Measurements from ENCODE around the gene MYL10.

MYL10 gene

DNA sequence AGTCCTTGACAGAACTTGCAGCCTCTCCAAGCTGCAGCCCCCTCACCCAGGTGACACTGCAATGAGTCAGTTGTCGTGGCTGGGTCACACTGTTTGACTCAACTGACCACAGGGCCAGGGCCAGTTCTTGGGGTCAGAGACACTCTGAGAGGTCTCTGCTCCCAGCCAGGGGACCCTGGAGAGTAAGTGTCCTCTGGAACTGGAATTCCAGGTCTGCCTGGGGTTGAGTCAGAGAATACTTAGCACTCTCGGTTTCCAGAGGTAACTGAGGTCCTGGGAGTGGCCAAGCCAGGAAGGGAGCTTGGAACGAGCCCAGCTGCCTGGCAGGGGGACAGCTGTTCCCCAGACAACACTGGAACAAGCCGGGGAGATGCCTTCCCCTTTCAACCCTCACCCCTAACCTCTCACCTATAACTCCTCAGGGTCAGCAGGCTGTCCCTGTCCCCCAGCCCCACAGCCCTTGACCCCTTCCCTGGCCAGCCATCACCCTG is 2.2 kb upstream of the MYL10 start:
- no peak overlapping the region for H3K4me3 ChIP-seq (ENCODE audit: low read depth, low read length)
- in situ Hi-C loops (cut with HindIII; ENCODE audit: low sequenced_read_pairs) = no loop called here
- TF ChIP-seq, protein P1, sequence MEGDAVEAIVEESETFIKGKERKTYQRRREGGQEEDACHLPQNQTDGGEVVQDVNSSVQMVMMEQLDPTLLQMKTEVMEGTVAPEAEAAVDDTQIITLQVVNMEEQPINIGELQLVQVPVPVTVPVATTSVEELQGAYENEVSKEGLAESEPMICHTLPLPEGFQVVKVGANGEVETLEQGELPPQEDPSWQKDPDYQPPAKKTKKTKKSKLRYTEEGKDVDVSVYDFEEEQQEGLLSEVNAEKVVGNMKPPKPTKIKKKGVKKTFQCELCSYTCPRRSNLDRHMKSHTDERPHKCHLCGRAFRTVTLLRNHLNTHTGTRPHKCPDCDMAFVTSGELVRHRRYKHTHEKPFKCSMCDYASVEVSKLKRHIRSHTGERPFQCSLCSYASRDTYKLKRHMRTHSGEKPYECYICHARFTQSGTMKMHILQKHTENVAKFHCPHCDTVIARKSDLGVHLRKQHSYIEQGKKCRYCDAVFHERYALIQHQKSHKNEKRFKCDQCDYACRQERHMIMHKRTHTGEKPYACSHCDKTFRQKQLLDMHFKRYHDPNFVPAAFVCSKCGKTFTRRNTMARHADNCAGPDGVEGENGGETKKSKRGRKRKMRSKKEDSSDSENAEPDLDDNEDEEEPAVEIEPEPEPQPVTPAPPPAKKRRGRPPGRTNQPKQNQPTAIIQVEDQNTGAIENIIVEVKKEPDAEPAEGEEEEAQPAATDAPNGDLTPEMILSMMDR (IDR thresholded peaks at IDR 0.05; ENCODE audit: low read depth, low read length) = no peak
- peak; percentile 17 for DNase-seq (ENCODE audit: low read depth, low spot score)

DNA sequence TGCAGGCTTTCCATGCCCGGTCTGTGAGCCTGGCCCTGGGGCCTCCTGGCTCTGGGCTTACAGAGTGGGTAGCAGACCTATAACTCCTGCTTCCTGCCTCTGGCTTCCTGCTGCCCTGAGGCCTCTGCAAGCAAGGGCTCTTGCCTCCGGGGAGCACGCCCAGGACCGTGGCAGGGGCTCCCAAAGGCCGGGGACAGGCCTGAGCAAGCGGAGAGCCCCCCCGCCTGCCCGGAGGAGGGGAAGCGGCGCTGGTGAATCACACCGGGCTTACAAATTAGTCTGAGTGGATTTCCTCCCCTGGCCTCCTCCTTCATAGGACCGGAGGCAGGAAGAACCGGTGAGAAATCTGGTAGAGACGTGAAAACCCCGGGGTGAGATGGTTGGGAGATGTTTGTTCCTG is 1.5 kb upstream of the MYL10 start:
- peak; percentile 48 for DNase-seq (ENCODE audit: low read depth, low spot score)
- H3K4me3 ChIP-seq (ENCODE audit: low read depth, low read length) = no peak overlapping the region
- TF ChIP-seq, protein P1 (IDR thresholded peaks at IDR 0.05; ENCODE audit: low read depth, low read length) = no peak
- in situ Hi-C loops (cut with HindIII; ENCODE audit: low sequenced_read_pairs) = no loop called here

DNA sequence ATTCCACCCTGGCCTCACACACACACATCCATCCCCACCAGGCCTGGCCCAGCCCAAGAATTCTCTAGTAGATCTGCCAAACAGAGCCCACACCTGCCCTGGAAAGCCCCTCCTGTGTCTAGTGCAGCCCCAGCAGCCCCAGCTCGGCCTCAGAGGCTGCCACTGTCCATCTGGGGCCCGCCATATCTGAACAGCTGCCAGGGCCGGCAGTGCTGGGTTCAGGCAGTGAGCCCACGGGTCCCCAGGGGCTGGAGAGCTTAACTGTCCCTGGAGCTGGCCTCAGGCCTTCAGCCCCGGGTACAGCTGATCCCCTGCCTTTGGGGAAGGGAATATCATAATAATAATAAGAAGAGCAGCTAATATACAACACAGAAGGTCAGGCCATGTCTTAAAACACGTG is 574 bp downstream of the MYL10 start:
- DNase-seq (ENCODE audit: low read depth, low spot score) = no peak
- H3K4me3 ChIP-seq (ENCODE audit: low read depth, low read length) = no peak overlapping the region
- in situ Hi-C loops (cut with HindIII; ENCODE audit: low sequenced_read_pairs) = no loop called here
- TF ChIP-seq, protein P1 (IDR thresholded peaks at IDR 0.05; ENCODE audit: low read depth, low read length) = no peak

DNA sequence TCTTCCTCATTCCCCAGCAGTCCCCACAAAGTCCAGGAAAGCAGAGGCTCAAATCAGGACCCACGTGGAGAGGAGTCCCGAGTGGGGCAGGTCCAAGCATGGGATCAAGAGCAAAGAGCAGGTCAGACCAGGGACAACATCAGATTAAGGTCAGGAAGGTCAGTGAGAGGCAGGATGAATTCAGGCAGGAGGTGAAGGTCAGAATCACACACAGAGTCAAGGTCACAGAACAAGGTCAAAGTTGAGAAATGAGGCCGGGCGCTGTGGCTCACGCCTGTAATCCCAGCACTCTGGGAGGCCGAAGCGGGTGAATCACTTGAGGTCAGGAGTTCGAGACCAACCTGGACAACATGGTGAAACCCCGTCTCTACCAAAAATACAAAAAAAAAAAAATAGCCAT is 2.3 kb downstream of the MYL10 start:
- DNase-seq (ENCODE audit: low read depth, low spot score) = no peak
- in situ Hi-C loops (cut with HindIII; ENCODE audit: low sequenced_read_pairs) = no loop called here
- TF ChIP-seq, protein P1 (IDR thresholded peaks at IDR 0.05; ENCODE audit: low read depth, low read length) = no peak
- no peak overlapping the region for H3K4me3 ChIP-seq (ENCODE audit: low read depth, low read length)

DNA sequence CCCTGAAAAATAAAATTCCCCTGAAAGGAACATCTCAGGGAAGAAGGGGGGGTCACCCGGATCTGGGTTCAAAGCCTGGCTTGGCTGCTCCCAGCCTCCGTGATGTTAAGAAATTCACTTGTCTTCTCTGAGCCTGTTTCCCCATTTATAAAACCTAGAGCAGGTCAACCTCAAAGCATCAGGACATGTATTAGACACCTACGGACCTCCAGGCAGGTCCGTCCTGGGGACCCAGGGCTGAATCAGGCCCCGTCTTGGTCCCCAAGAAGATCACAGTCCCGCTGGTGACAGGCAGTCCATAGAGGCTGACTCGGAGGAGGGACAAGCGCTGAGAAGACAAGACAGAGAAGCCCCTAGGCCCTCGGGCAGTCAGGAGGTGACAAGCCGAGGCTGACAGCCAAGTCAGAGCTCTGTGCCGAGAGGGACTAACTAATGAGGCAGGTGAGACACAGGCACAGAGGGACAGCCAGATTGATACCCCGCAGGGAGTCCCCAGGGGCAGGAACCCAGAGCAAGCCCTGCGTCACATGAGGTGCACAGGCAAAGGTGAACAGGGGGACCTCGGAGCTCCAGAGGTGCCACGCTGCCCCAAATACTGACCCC is 2.9 kb downstream of the MYL10 start:
- TF ChIP-seq, protein P1 (IDR thresholded peaks at IDR 0.05; ENCODE audit: low read depth, low read length) = no peak
- DNase-seq (ENCODE audit: low read depth, low spot score) = no peak
- in situ Hi-C loops (cut with HindIII; ENCODE audit: low sequenced_read_pairs) = no loop called here
- no peak overlapping the region for H3K4me3 ChIP-seq (ENCODE audit: low read depth, low read length)

DNA sequence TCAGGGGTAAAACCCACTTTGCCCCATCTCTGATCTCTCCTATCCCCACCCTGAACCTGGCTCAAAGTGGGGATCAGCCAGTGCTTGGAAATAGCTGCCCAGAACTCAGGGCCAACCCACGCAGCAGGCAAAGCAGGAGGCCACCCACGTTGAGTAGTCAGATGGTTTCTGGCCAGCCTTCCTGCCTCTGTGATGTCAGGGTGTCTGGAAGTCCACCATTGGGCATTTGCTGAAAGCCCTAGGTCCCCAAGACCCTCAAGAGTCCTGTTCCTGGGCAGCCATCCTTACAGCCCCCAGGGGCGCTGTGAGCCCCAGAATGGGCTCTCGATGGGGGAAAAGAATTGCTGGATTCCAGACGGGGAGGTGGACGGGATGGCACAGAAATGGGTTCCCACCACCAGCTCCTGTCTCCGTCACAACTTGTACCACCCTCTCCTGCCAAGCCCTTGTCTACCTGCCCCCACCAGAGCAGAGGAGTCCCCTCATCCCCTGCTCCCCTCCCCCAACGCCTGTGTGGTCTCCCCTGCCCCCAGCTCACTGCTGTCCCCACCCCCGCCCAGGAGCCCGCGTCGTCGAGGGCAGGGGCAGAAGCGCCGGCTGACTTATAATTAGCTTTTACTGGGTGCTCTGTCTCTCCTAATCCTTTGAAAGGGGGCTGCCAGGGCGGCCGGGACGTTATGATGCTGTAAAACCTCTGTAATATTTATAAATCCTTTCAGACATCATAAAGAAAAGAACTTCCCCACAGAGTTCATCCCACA is 3.9 kb downstream of the MYL10 start:
- in situ Hi-C loops (cut with HindIII; ENCODE audit: low sequenced_read_pairs) = no loop called here

More for the DNA sequence above, 3.9 kb downstream of the MYL10 start:
- H3K4me3 ChIP-seq (ENCODE audit: low read depth, low read length) = no peak overlapping the region
- DNase-seq (ENCODE audit: low read depth, low spot score) = no peak
- TF ChIP-seq, protein P1 (IDR thresholded peaks at IDR 0.05; ENCODE audit: low read depth, low read length) = peak; percentile 27

Measured in astrocyte of the spinal cord (primary cell).